GM18517 (cell line): Measurements from ENCODE around the gene SLC4A4.

Experiments used
- ATAC-seq: cut with Tn5 transposase; IDR thresholded peaks from one replicate; pipeline ENCODE4 v1.9.1; 2021; ENCODE audit warnings: mild to moderate bottlenecking, moderate library complexity; ENCODE audit not compliant: unreplicated experiment

Gene SLC4A4

GRCh38 chr4:71532407-71532806 is 193.6 kb downstream of the SLC4A4 start:
- ATAC-seq = no peak

DNA sequence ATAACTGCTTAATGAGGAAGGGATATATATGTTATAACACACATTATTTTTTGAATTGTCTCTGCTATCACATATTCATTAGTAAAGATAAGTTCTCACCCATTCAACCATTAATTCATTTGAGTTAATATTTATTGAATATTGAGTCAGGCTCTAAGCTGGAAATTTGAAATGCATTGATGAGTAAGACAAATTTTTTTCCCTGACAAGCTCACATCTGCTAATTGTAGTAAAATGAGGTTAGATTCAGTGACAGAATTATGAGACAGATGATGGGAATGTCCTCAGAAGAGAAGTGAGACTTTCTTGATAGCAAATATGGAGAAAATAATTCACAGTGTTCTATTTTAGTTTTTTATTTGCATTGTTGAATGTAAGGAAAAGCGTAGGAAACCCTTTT is 194.3 kb downstream of the SLC4A4 start:
- ATAC-seq = no peak

DNA sequence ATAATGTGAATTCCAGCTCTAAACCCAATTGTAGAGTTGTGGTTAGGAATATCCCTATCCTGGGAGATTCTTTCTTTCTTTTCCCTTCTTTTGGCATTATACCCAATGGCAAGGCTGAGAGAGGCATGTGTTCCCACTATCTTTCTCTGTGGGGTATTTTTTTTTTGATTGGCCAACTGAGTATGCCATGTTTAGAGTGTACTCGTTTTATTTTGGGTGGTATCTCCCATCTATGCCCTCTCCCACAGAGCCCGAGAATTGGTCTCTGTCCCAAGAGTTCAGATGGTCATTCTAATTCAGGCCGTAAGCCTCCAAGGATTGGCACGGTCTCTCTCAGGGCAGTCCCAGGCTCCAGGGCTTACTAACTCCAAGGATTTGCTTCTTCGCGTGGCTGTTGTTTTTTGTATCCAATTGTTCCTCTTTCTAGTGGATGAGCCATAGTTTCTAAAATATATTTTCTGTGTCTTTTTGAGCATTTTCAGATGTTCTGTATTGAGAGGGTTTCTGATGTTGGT is 198.8 kb downstream of the SLC4A4 start:
- no peak for ATAC-seq

GRCh38 chr4:71538528-71538927 is 199.7 kb downstream of the SLC4A4 start:
- ATAC-seq = no peak

DNA sequence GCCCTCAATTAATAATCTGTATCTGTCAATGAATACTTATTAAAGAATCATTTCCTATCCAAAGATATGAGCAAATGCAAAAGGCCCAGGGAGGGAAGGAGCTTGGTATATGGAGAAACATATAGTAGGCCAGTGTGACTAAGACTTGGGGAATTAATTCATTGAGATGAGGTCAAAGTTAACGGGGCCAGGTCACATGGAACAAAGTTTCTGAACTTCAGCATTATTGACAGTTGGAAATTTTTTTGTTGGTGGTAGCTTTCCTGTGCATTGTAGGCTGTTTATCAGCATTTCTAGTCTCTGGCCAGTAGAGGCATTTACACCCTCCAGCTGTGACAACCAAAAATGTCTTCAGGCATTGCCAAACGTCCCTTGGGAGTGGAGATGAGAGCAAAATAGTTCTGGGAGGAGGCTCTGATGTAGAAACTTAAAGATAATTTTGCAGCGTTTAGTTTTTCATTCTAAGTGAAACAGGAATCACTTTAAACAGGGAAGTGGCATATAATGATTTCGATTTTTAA is 202.0 kb downstream of the SLC4A4 start:
- ATAC-seq = peak; percentile 44

GRCh38 chr4:71541541-71541940 is 202.7 kb downstream of the SLC4A4 start:
- ATAC-seq = no peak

DNA sequence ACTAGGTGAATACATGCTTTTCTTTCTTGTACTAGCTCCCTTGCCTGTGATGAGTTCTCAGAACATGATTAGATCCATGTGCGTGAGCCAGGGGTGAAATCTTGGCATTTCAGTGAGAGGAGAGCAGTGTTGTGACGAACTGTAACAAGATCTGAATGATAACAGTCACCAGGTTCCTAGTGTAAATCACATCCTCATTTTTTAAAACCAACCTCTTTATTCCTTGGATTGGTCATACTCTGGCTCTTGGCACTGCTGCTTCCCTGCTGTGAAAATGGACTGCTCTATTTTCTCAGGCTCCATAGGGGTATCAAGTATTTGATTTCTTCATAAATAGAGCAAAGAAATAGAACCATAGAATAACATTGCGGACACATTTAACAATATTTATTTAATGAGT is 206.3 kb downstream of the SLC4A4 start:
- ATAC-seq = no peak

GRCh38 chr4:71549516-71550160 is 210.8 kb downstream of the SLC4A4 start:
- no peak for ATAC-seq

GRCh38 chr4:71550220-71551165 is 211.7 kb downstream of the SLC4A4 start:
- ATAC-seq = no peak

GRCh38 chr4:71553605-71554004 is 214.8 kb downstream of the SLC4A4 start:
- ATAC-seq = no peak

DNA sequence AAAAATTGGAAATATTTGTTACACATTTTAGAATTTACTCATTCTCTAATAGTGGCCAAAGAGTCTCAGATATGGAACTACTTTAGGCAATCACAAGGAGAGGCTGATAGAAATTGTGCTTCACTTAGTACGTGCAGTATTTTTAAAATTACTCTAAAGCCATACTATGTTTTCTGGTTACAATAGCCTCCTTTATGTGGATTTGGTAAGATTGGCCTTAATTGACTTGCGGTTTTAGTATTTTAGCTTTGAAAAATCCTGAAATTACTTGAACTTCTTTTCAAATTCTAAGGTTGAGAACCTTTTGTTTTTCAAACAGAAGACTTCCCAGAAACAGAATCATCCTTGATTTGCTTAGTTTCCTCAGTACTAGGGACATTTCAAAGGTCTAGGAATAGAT is 215.2 kb downstream of the SLC4A4 start:
- ATAC-seq = no peak

DNA sequence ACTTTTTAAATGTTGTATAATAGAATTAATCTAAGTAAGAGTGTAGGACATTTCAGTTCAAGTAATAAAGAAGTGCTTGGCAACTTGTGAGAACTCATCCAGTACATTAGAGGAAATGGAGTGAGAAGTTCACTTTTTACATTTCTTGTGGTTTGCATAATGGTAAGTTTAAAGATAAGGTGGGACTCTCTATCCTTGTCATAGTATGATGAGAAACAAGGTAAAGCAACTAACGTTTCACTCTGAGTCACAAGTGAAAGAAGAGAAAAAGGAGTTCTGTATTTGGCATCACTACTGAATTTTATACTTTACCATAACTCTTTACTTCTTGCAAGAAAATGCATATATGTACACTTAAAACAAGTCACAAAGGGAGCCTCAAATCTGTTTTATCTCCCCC is 219.4 kb downstream of the SLC4A4 start:
- ATAC-seq = peak; percentile 77

- no peak for ATAC-seq
These were observed 221.2 kb downstream of the SLC4A4 start for GRCh38 chr4:71559957-71560571.

DNA sequence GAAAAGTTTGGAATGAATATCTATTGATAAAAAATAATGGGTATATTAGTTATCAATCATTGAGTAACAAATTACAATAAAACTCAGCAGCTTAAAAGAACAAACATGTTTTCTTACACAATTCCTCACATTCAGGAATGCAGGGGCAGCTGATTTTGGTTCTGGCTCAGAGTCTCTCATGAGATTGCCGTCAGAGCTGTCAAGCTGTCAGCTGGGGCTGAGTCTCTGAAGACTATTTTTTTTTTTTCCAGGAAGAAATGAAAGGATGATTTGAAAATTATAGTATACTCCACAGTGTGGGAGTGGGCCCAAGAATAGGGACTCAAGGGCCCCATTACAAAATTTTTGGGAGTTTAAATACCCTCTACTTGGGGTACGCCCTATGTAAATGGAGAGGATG is 226.0 kb downstream of the SLC4A4 start:
- ATAC-seq = no peak

- ATAC-seq = no peak
These were observed 228.0 kb downstream of the SLC4A4 start for GRCh38 chr4:71566856-71567255.

- ATAC-seq = no peak
These were observed 229.3 kb downstream of the SLC4A4 start for GRCh38 chr4:71568131-71568530.

GRCh38 chr4:71570492-71570891 is 231.7 kb downstream of the SLC4A4 start:
- no peak for ATAC-seq

- no peak for ATAC-seq
These were observed 232.5 kb downstream of the SLC4A4 start for GRCh38 chr4:71571346-71571745.

- ATAC-seq = no peak
These were observed 245.2 kb downstream of the SLC4A4 start for GRCh38 chr4:71583971-71584370.

DNA sequence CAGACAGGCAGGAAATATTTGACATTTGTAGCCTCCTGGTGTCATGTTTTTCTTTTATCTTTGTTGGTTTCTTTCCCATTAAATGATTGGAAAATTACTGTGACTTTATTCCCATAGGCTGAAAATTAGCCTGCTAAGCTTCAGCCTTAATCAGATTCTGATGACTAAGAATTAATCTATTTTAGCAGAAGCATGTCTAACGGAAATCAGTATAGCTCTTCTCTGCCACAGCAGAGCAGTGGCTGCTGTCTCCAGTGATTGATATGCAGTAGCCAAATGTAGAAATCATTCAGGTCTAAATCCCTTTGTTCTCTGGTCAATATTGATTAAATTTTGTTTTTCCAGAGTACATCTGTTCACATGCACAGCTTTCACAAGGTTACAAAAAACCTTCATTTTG is 245.8 kb downstream of the SLC4A4 start:
- ATAC-seq = no peak

DNA sequence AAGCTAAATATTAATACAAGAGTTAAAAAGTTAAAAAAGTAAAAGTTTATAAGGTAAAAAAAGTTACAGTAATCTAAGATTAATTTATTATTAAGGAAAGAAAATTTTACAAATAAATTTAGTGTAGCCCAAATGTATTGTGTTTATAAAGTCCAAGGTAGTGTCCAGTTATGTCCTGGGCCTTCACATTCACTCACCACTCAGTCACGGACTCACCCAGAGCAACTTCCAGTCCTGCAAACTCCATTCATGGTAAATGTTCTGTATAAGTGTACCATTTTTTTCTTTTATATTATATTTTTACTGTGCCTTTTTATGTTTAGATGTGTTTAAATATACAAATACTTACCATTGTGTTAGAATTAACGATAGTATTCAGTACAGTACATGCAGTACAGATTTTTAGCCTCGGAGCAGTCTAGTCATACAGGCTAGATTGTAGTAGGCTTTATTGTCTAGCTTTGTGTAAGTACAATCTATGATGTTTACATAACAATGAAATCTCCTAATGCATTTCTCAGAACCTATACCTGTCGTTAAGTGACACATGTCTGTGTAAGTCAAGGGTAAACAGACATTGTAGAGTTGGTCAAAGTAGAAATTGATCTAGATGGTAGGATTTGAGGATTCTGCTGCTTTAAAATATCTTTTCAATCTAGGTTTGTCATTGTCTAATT is 247.4 kb downstream of the SLC4A4 start:
- no peak for ATAC-seq
